Spinal cord (tissue), 10 donors: Measurements from ENCODE around the gene INPP4B. TPM values are rescaled to one million over a fixed set of nuclear protein-coding genes. Genes with fewer than 3 reads are reported as not detected.
A peak's percentile ranks its signal among the peaks of the same experiment; 100 is the strongest.

Experiments used
- DNase-seq, 6 donors: peaks; one replicate each; pipeline versions ENCODE4 v3.0.0 to v3.0.0-alpha.2; 2013 to 2015; ENCODE audit warnings: low spot score in 6 of 6, low read depth in 4 of 6
- H3K27ac ChIP-seq: one replicate; pipeline ENCODE4 v1.5.1; 2013; ENCODE audit warnings: low read depth, low read length, control low read depth
- H3K27me3 ChIP-seq: one replicate; pipeline ENCODE4 v1.6.1; 2013; ENCODE audit warnings: low read length; ENCODE audit not compliant: control insufficient read depth, insufficient read depth
- H3K36me3 ChIP-seq: one replicate; pipeline ENCODE4 v1.6.1; 2013; ENCODE audit warnings: low read length; ENCODE audit not compliant: control insufficient read depth, insufficient read depth
- H3K4me1 ChIP-seq: one replicate; pipeline ENCODE4 v1.6.1; 2013; ENCODE audit warnings: low read length; ENCODE audit not compliant: control insufficient read depth, insufficient read depth
- H3K4me3 ChIP-seq: one replicate; pipeline ENCODE4 v1.5.1; 2013; ENCODE audit warnings: low read depth, low read length, control low read depth
- H3K9me3 ChIP-seq: one replicate; pipeline ENCODE4 v1.6.1; 2013; ENCODE audit warnings: low read length; ENCODE audit not compliant: control insufficient read depth, insufficient read depth
- WGBS: methylation state at CpG from one replicate; pipeline ENCODE4 v1.1.5; 2013; ENCODE audit warnings: missing lambda C conversion rate; ENCODE audit not compliant: insufficient coverage; 5-methylcytosine and 5-hydroxymethylcytosine counted together
- polyA plus RNA-seq, 2 donors: library from polyadenylated mRNA; unstranded; fragments of 120-200 nt; gene quantifications; one replicate each; pipeline ENCODE4 v1.2.1, GENCODE V29; 2013; ENCODE audit not compliant: insufficient read length in 2 of 2
- total RNA-seq, 2 donors: library from RNA; depleted of rRNA in 1 of 2; stranded (reverse); fragments of 120-200 nt in 1 of 2; fragments of >200 nt in 1 of 2; gene quantifications; one replicate each; pipeline versions ENCODE4 v1.2.3 to v1.2.4, GENCODE V29; 2013 to 2014
- donor health status: healthy.

INPP4B gene
- total and polyA plus RNA-seq, 4 donors, result 5.7 to 29.4 (median 14.5) TPM

- WGBS, result 100% methylated on average over 1 of the region's 3 CpGs
- H3K4me1 ChIP-seq, result no peaks in the 10 kb centered on the region
- no peak overlapping the region for H3K4me3 ChIP-seq
- no peaks in the 10 kb centered on the region for H3K36me3 ChIP-seq
- H3K27ac ChIP-seq, result no peak overlapping the region
- H3K9me3 ChIP-seq, result no peaks in the 10 kb centered on the region
- no peak for DNase-seq
- no peaks in the 10 kb centered on the region for H3K27me3 ChIP-seq
These were observed 425.6 kb downstream of the INPP4B start for GRCh38 chr4:142420311-142421095.

- no peaks in the 10 kb centered on the region for H3K27me3 ChIP-seq
- no peak overlapping the region for H3K27ac ChIP-seq
- H3K36me3 ChIP-seq, result no peaks in the 10 kb centered on the region
- DNase-seq, result no peak
- H3K4me3 ChIP-seq, result no peak overlapping the region
- no peaks in the 10 kb centered on the region for H3K4me1 ChIP-seq
- WGBS, result 89% methylated on average over 1 of the region's 1 CpG
- no peaks in the 10 kb centered on the region for H3K9me3 ChIP-seq
These were observed 426.4 kb downstream of the INPP4B start for GRCh38 chr4:142419712-142420111.

- no peak overlapping the region for H3K27ac ChIP-seq
- no peaks in the 10 kb centered on the region for H3K27me3 ChIP-seq
- H3K9me3 ChIP-seq, result no peaks in the 10 kb centered on the region
- H3K4me3 ChIP-seq, result no peak overlapping the region
- no peaks in the 10 kb centered on the region for H3K36me3 ChIP-seq
- no peak for DNase-seq
- no CpG with 5 or more reads among the region's 2 CpGs for WGBS
- no peaks in the 10 kb centered on the region for H3K4me1 ChIP-seq
These were observed 427.4 kb downstream of the INPP4B start for GRCh38 chr4:142418697-142419096.

- Histone ChIP-seq H3K27me3 (no peaks in the 10 kb centered on the region), H3K9me3 (no peaks in the 10 kb centered on the region), H3K4me3 (no peak overlapping the region), H3K4me1 (no peaks in the 10 kb centered on the region), H3K27ac (no peak overlapping the region), H3K36me3 (no peaks in the 10 kb centered on the region)
- 0% methylated on average over 1 of the region's 5 CpGs for WGBS
- peak in 1 of 6 donors; percentile 51 for DNase-seq
These were observed 429.3 kb downstream of the INPP4B start for GRCh38 chr4:142416711-142417275.

GRCh38 chr4:142416121-142416520, 430.0 kb downstream of the INPP4B start:
- no peaks in the 10 kb centered on the region for H3K36me3 ChIP-seq
- no peaks in the 10 kb centered on the region for H3K9me3 ChIP-seq
- no peak for DNase-seq
- H3K27me3 ChIP-seq, result no peaks in the 10 kb centered on the region
- H3K4me1 ChIP-seq, result no peaks in the 10 kb centered on the region
- WGBS, result no CpG with 5 or more reads among the region's 1 CpG
- no peak overlapping the region for H3K27ac ChIP-seq
- H3K4me3 ChIP-seq, result no peak overlapping the region

GRCh38 chr4:142414366-142414990, 431.6 kb downstream of the INPP4B start:
- peak in 2 of 6 donors; percentile 34 to 88 for DNase-seq

GRCh38 chr4:142413485-142413884, 432.6 kb downstream of the INPP4B start:
- H3K27ac ChIP-seq, result no peak overlapping the region
- H3K4me1 ChIP-seq, result no peaks in the 10 kb centered on the region
- H3K27me3 ChIP-seq, result no peaks in the 10 kb centered on the region
- no peaks in the 10 kb centered on the region for H3K36me3 ChIP-seq
- H3K9me3 ChIP-seq, result no peaks in the 10 kb centered on the region
- DNase-seq, result no peak
- no peak overlapping the region for H3K4me3 ChIP-seq

More at GRCh38 chr4:142414366-142414990, 431.6 kb downstream of the INPP4B start:
- Histone ChIP-seq H3K4me1 (no peaks in the 10 kb centered on the region), H3K4me3 (no peak overlapping the region), H3K9me3 (no peaks in the 10 kb centered on the region), H3K27me3 (no peaks in the 10 kb centered on the region), H3K27ac (no peak overlapping the region), H3K36me3 (no peaks in the 10 kb centered on the region)
- WGBS, result 41% methylated on average over 3 of the region's 4 CpGs

- Histone ChIP-seq H3K4me1 (no peaks in the 10 kb centered on the region), H3K4me3 (no peak overlapping the region), H3K9me3 (no peaks in the 10 kb centered on the region), H3K36me3 (no peaks in the 10 kb centered on the region), H3K27me3 (no peaks in the 10 kb centered on the region), H3K27ac (no peak overlapping the region)
- no peak for DNase-seq
These were observed 434.1 kb downstream of the INPP4B start for GRCh38 chr4:142411993-142412392.

GRCh38 chr4:142408003-142408441, 438.1 kb downstream of the INPP4B start:
- DNase-seq, result no peak
- Histone ChIP-seq H3K36me3 (no peaks in the 10 kb centered on the region), H3K27me3 (no peaks in the 10 kb centered on the region), H3K4me3 (no peak overlapping the region), H3K27ac (no peak overlapping the region), H3K4me1 (peaks cover 3% of the 10 kb centered on the region), H3K9me3 (no peaks in the 10 kb centered on the region)
- WGBS, result 94% methylated on average over 3 of the region's 5 CpGs

- H3K27me3 ChIP-seq, result no peaks in the 10 kb centered on the region
- DNase-seq, result no peak
- H3K36me3 ChIP-seq, result no peaks in the 10 kb centered on the region
- no peaks in the 10 kb centered on the region for H3K9me3 ChIP-seq
- H3K4me3 ChIP-seq, result no peak overlapping the region
- WGBS, result 83% methylated on average over 1 of the region's 2 CpGs
- H3K4me1 ChIP-seq, result peaks cover 3% of the 10 kb centered on the region
- no peak overlapping the region for H3K27ac ChIP-seq
These were observed 438.5 kb downstream of the INPP4B start for GRCh38 chr4:142407596-142407995.
